ENCODE results near the gene ZNF699.
"Not testable (repeated sequence)": the region's sequence is repeated elsewhere in the genome, so short reads cannot be mapped to it uniquely, and the experiment has no call there.

The ZNF699 gene

GRCh38 chr19:9283485-9283884, 26.2 kb downstream of the ZNF699 start:
- FAIRE-seq, result not testable (repeated sequence)

- no peak for FAIRE-seq
Measured at GRCh38 chr19:9251236-9251635, 58.4 kb downstream of the ZNF699 start.

DNA sequence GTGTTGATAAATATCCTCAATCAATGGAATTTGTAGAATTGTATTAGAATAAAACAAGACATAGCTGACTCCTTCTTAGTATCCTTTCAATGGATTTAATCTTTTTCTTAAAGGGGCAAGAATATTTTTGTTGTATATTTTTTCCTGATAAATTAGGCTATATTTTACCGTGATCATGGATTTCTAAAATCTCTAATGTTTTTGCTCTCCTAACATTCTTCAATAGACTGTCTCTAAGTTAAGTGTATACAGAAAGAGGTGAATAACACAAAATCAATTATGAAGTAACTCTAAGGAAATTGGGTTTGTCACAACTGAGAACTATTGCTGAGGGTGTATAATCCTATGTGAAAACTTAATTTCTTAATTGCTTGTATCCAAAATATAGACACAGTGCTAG, 59.0 kb downstream of the ZNF699 start, which contains the start of gene OR7E24:
Gene OR7E24, plus strand, starts transcription at position 301 of the 400 bp plus-strand sequence. CDS start 114 bp downstream, outside the sequence.
- no peak for FAIRE-seq

All from colon (tissue), 2 donors.